Measurements from ENCODE around the gene ZNF579.
"Not testable (repeated sequence)": the region's sequence is repeated elsewhere in the genome, so short reads cannot be mapped to it uniquely, and the experiment has no call there.

The ZNF579 gene

DNA sequence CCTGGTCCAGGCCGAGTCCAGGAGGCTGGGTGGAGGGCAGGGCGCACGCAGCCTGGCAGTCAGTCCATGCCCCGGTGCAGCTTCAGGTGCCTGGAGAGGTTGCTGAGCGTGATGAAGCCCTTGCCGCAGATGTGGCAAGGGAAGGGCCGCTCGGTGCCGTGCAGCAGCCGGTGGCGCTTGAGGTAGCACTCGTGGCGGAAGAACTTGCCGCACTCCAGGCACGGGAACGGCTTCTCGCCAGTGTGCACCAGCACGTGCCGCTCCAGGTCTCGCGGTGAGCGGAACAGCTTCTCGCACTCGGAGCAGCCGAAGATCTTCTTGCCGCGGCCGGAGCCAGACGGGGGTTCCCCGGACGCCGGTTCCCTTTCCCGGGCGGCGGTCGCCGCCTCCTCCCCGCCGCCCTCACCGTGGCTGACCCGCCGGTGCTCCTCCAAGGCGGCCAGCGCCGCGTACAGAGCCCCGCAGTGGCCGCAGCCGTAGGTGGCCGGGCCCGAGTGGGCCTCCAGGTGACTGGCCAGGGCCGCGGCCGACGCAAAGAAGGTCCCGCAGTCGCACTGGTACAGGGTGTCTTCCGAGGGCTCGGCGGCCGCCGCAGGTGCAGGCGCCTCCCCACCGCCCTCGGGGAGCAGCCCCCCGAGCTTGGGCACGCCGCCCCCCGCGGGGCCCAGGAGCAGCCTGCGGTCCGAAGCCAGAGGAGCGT is 11.9 kb upstream of the ZNF579 start:
- no peak for DNase-seq

DNA sequence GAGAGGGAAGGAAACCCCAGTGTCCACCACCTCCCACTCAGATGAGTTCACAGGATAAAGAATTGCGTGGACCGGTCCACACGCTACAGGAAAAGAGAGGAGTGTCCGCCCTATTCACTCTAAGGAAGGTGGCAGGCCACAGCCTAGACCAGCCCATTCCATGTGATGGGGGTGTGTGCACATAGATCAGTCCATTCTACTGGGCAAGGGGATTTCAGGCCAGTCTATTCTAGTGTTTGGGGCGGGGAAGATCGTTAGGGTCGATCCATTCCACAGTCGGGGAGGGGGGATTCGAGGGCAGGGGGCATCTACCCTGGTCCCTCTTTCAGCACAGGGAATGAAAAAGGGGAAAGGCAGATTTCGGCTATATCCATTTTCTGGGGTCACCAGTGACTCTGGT is 10.9 kb upstream of the ZNF579 start:
- no peak for DNase-seq

DNA sequence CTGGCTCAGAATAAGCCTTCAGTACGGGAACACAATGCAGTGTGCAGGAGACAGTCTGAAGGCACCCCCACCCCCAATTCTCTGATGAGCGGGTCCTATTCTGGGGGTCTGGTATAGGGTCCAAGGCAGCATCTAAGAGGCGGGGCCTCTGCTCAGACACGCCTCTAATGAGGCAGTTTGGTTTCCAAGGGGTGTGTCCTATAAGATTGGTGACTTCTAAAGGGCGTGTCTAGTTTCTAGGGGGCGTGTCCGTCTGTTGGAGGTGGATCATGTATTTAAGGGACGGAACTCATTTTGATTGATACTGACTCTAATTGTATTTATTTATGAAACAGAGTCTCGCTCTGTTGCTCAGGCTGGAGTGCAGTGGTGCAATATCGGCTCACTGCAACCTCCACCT is 10.0 kb upstream of the ZNF579 start:
- peak; percentile 28 for DNase-seq

DNA sequence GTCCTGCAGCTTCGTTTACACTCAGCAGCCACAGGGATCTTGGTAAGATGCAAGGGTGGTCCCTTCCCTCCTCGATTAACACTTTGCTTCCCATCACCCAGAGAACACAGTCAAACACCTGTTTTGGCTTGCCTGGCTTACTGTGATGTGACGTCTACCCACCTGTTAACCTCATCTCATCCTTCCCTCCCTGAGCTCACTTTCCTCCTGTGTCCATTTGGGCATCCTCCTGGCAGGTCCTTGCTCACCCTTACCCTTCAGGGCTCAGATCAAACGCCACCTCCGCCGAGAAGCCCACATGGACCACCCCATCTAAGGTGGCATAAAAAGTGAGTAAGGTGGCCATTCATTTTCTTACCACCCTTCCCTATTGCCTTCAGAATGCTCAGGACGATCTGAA is 9.5 kb upstream of the ZNF579 start:
- DNase-seq, result no peak

DNA sequence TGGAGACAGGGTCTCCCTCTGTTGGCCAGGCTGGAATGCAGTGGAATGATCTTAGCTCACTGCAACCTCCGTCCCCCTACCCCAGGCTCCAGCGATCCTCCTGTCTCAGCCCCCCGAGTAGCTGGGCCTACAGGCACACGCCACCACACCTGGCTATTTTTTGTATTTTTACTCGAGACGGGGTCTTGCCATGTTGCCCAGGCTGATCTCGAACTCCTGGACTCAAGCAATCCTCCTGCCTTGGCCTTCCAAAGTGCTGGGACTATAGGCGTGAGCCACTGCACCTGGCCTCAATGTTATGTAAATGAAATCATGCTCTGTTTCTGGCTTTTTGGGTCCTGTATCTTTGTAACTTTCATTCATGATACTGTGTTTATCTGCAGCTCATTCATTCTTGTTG is 8.1 kb upstream of the ZNF579 start:
- no peak for DNase-seq

DNA sequence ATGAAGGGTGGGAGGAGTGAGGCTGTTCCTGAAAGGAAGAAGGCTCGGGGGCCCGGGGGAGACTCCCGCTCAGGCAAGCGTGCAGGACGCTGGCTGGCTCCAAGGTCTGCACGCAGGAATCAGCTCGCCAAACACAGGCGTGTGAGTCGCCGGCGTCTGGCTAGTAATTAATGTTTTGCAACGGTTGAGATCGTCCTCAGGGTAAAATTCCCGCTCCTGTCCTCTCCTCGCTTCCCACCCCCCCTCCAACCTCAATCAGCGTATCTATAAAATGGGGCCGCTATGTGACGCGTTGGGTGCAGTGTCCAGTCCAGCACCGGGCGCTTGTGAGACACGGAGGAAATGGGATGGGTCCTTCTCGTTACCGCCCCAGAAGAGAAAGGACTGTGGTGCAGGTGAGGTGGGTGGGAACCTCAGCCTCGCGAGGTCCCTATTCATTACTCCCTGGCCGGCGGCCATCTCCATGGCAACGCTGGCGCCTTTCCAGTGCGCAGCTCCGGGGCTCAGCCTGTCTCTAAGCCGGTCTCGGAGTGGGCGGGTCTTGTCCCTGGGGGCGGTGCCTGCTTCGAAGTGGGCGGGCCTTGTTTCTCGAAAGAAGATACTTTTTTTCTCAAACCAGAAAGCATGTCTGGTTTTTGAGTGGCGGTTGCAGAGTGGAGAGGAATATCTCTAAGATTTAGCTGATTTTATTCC is 6.5 kb upstream of the ZNF579 start:
- DNase-seq, result peak; percentile 100

DNA sequence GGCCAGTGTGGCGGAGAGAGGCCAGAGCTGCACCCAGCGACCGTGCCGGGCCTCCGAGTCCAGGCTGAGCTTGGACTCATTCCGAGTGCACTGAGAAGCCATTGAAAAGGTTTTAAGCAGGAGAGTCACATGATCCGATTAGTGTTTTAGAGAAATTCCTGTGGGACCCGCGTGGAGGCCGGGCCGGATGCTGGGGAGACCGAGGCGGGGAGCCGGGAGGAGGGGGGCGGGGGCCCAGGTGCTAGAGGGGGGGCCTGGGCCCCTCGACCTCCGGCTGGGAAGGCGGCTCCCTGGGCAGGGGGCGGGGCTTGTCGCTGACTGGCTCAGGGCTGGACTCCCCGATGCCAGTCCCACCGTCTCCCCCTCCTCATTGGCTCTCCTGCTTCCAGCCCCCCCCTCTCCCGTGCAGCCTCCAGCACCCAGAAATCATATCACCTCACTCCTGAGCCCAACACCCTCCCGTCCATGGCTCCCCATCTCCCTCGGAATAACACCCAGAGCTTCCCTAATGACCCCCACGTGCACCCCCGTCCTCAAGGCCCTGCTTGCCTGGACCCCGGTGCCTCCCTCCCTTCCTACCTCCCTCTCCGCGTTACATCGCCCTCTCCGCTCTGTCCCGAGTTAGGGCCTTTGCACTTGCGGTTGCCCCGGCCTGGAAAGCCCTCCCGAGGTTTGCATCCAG is 5.2 kb upstream of the ZNF579 start:
- DNase-seq, result peak; percentile 92

DNA sequence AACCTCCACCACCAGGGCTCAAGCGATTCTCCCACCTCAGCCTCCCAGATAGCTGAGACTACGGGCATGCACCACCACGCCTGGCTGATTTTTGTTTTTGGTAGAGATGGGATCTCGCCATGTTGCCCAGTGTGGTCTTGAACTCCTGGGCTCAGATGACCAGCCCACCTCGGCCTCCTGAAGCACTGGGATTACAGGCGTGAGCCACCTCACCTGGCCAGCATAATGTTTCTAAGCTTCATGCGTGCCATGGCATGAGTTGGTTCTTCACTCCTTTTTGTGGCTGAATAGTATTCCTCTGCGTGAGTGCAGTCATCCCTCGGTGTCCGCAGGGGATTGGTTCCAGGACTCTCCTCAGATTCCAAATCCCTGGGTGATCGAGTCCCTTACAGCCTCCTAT is 4.2 kb upstream of the ZNF579 start:
- DNase-seq, result no peak

DNA sequence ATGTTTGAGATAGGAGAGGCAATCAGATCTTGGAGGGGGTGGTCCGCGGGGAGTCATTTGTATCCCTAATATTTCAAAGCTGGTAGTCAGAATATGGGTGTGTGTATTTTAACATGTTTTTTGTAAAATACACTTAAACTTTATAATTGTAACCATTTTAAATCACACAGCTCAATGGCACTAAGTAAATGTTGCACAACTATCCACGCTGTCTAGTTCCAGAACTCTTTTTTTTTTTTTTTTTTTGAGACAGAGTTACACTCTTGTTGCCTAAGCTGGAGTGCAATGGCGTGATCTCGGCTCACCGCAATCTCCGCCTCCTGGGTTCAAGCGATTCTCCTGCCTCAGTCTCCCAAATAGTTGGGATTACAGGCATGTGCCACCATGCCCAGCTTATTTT is 3.2 kb upstream of the ZNF579 start:
- DNase-seq, result not testable (repeated sequence)

DNA sequence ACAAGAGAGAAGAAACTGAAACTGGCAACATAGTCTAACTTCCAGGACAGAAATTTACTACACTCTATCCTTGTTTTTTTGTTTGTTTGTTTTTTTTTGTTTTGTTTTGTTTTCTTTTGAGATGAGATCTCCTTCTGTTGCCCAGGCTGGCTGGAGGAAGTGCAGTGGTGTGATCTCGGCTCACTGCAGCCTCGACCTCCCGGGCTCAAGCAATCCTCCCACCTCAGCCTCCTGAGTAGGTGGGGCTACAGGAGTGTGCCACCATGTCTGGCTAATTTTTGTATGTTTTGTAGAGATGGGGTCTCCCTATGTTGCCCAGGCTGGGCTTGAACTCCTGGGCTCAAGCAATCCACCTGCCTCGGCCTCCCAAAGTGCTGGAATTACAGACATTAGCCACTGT is 1.6 kb upstream of the ZNF579 start:
- DNase-seq, result not testable (repeated sequence)

DNA sequence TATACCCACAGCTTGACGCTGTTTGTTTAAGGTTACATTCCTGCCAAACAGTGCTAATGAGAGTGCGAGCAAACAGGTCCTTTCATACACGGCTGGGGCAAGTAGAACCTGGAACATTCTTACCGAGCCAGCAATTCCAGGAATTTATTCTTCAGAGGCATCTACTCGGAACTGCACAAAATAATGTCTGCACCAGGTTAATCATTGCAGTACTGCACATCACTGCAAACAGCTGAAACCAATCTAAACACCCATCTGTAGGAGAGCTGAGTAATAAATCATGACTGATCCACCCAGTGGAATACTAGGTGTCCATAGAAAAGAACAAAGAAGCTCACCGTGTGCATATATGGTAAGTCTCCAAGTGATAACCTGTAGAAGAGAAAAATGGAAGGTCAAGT is 1.2 kb upstream of the ZNF579 start:
- peak; percentile 80 for DNase-seq

DNA sequence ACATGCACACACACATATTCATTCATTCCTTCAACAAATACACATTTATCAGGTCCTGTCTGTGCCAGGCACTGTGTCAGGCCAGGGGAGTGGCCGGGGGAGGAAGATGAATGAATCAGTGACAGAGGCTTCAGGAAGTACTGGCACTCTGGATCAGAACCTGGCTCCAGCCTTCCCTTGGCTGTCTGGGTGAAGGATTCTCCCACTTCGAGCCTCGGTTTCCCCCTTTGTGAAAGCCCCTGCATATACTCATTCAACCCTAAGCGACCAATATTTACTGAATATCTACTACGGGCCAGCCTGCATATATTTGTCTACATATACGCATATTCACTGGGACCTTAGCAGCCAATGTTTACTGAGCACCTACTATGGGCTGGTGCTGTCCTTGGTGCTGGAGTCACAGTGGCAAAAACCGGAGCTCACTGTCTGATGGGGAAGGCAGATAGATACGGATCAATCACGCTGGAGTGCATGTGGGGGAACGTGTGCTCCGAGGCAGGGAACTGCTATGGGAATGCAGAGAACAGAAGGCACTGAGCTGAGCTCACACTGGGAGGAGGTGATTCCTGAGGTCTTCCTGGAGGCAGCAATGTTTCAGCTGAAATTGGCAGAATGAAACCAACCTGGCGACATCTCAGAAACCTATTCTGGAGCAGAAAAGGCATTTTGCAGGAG is 636 bp upstream of the ZNF579 start:
- DNase-seq, result no peak

DNA sequence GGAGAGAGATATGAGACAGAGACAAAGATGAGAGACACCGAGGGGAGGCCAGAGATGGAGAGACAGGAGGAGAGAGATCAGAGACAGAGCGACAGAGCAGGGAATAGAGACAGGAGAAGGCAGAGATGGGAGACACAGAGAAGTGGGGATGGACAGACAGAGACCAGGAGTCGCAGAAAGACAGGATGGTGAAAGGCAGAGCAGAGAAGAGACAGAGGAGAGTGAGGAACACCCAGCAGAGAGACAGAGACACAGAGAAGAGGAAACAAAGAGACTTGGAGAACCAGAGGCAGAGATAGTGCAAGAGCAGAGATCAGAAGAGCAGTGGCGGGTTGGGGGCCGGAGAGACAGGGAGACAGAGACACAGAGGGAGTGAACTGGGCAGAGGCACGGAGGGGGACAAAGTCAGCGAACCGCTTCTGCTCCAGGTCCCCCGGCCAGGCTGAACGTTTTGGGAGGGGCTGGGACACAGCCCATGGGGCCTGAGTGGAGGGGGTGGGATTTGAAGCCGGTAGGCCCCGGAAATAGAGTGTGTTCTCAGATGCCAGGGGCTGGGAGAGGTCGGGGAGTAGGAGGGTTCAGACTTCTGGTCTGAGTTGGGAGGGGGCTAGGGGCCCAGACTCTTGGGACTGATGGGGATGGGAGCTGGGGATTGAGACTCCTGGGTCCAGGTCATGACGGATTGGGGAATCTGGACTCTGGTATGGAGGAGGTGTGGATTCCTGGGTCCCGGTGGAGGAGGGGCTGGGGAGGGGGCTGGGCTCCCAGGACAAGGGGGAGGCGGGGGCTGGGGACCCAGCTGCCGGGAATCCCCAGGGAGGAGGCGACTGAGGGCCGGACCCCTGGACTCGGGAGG is 654 bp downstream of the ZNF579 start:
- peak; percentile 56 for DNase-seq

DNA sequence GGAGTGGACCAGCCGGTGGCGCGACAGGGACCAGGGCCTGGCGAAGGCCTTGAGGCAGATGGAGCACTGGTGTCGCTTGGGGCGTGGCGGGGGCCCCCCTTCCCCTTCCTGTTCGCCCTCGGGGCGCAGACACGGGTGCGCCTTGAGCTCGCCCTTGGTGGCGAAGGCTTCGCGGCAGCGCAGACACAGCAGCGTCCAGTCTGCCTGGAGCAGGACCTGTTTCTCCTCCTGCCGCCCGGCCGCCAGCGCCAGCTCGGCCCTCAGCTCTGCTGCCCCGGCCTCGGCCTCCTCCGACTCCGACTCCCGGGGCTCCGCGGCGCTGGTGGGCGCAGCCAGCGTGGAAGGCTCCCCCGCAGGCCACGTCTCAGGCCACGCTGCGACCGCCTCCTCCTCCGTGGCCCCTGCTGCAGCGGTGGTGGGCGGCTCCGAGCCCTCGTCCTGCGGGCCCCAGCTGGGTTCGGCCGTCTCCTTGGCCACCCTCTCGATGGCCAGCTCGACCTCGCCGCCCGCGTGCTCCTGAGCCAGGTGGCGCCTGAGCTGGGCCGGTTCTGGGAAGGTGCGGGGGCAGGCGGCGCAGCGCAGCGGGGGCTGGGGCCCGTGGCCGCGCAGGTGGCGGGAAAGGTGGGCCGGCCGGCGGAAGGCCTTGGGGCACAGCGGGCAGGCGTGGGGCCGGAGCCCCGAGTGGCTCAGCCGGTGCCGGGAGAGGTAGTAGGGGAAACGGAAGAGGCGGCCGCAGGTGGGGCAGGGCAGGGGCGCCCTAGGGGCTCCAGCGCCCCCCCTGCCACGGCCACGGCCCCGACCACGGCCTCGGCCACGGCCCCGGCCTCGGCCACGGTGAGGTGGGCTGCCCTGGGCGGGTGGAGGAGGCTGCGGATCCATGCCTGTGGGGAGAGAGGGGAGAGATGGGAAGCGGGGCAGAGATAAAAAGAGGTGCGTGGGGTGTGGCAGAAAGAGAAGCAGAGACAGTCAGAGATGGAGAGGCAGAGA is 1.6 kb downstream of the ZNF579 start:
- DNase-seq, result no peak

DNA sequence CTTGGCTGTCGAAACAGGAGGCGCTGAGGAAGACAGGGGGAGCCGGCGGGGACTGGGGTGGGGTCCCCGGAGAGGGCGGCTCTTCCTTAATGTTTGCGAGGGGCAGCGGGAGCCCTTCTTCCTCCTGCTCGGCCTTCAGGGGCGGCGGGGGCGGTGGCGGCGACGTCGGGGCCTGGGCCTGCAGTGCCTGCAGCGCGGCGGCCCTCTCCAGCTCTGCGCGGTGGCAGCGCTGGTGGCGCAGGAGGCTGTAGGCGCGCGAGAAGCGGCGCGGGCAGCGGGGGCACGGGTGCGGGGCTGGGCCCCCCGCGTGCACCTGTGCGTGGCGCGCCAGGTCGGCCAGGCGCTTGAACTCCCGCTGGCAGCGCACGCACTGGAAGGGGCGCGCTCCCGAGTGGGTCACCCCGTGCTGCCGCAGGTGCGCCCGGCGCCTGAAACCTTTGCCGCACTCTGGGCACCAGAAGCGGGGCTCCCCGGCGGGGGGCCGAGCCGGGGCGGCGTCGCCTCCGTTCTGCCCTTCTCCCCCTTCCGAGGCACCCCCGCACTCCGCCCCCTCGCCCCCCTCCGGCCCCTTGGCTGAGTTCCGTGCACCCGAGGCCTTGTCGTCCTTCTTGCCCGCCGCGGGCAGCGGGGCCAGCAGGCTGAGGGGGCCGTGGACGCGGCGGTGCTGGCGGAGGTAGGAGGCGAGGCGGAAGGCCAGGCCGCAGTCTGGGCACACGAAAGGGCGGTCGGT is 2.5 kb downstream of the ZNF579 start:
- DNase-seq, result no peak

DNA sequence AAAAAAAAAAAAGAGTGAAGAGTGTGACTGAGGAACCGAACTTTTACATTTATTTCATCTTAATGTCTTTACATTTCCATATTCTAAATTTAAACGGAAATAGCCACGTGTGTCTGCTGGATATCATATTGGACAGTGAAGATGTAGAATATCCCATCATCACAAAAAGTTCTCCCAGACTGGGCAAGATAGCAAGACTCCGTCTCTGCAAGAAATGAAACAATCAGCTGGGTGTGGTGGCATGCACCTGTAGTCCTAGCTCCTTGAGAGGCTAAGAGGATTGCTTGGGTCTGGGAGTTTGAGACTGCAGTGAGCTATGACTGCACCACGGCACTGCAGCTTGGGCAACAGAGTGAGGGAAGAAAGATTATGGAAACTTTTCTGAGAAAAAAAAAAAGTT is 3.9 kb downstream of the ZNF579 start:
- no peak for DNase-seq

DNA sequence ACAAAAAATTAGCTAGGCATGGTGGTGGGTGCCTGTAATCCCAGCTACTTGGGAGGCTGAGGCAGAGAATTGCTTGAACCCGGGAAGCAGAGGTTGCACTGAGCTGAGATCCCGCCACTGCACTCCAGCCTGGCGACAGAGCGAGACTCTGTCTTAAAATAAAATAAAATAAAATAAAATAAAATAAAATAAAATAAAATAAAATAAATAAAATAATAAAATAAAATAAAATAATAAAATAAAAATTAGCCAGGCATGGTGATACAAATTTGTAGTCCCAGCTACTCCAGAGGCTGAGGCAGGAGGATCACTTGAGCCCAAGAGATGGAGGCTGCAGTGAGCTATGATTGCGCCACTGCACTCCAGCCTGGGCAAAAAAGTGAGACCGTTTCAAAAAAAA is 6.7 kb downstream of the ZNF579 start:
- not testable (repeated sequence) for DNase-seq

DNA sequence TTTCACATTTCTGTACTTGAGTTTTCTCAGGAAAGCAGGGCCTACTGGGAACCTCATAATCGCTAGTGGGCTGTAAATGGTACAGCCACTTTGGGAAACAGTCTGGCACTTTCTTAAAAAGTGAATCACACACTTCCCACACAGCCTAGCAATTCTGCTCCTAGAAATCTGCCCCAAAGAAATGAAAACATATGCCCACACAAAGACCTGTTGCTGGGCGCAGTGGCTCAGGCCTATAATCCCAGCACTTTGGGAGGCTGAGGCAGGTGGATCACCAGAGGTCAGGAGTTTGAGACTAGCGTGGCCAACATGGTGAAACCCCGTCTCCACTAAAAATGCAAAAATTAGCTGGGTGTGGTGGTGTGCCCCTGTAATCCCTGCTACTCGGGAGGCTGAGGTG is 11.2 kb downstream of the ZNF579 start:
- DNase-seq, result not testable (repeated sequence)

DNA sequence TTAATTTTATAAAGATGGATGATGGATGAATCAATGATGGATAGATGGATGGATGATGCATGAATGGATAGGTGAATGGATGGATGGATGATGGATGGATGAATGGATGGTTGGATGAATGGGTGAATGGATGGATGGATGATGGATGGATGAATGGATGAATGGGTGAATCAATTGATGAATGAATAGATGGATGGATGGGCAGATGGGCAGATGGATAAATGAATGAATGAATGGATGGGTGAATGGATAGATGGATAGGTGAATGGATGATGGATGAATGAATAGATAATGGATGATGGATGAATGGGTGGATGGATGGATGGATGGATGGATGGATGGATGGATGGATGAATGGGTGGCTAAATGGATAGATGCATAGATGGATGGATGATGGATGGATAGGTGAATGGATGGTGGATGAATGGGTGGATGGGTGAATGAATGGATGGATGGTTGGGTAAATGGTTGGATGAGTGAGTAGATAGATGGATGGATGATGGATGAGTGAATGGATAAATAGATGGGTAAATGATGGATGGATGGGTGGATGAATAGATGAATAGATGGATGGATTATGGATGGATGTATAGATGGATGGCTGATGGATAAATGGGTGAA is 12.8 kb downstream of the ZNF579 start:
- no peak for DNase-seq

DNA sequence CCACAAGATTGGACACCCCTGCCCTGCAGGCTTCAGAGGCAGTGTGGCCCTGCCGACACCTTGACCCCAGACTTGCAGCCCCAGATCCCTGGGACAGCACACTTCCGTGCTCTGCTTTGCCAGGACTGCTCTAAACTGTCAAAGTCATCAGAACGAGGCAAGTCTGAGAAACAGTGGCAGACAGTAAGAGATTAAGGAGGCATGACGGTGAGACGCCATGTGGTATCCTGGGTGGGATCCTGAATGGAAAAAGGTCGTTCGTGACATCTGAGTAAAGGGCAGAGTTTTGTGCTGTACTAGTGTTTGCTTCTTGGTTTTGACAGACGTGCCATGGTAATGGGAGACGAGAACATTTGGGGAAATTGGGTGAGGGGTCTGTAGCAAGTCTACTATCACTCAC is 13.8 kb downstream of the ZNF579 start:
- DNase-seq, result no peak

All from NCI-H2227 treated with DMSO at 0.1 percent for 48 hours (cell line).